ENCODE measurements around the gene RPRML. TPM values are rescaled to one million over a fixed set of nuclear protein-coding genes. Genes with fewer than 3 reads are reported as not detected.
"Not testable (repeated sequence)": the region's sequence is repeated elsewhere in the genome, so short reads cannot be mapped to it uniquely, and the experiment has no call there.

The RPRML gene
- total RNA-seq, 4 donors from 2014 or later, result 0.88 TPM; not detected in 3

DNA sequence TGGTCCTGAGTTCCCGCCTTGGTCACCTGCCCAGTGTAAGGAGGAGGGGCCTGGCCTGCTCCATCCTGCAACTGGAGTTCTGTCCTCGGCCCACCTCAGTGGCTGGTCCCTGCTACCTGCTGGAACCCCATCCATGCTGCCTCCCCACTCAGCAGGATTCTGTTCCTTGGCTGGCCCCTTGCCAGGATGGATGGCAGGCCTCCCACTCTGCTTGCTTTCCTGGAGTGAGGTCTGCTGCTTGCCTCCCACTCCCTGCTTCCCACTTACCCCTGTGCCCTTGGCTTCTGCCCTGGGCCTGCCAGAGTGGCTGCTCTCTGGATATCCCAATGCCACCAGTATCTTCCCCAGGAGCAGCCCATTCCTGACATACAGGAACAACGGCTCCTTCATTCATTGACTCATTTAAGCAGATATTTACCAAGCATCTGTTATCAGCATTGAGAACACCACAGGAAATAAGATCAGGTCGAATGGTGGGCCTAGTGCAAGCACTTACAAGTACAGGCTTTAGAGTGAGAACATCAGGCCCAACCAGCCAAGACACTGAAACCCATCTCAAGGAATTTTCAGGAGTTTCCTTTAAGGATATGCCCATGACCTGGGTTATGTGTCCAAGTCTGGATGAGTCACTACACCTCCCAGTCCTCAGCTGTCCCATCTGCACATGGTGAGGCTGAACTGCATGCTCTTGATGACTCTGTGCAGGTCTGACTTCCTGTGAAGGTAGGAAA is 17.0 kb upstream of the RPRML start:
- Histone ChIP-seq H3K27ac (no peak overlapping the region), H3K27me3 (no peaks in the 10 kb centered on the region), H3K4me3 (no peak overlapping the region), H3K4me1 (no peaks in the 10 kb centered on the region), H3K36me3 (no peaks in the 10 kb centered on the region), H3K9me3 (no peaks in the 10 kb centered on the region)
- DNase-seq, result no peak
- TF ChIP-seq POLR2A (IDR thresholded peaks at IDR 0.05), result no peak
- TF ChIP-seq, protein P1, sequence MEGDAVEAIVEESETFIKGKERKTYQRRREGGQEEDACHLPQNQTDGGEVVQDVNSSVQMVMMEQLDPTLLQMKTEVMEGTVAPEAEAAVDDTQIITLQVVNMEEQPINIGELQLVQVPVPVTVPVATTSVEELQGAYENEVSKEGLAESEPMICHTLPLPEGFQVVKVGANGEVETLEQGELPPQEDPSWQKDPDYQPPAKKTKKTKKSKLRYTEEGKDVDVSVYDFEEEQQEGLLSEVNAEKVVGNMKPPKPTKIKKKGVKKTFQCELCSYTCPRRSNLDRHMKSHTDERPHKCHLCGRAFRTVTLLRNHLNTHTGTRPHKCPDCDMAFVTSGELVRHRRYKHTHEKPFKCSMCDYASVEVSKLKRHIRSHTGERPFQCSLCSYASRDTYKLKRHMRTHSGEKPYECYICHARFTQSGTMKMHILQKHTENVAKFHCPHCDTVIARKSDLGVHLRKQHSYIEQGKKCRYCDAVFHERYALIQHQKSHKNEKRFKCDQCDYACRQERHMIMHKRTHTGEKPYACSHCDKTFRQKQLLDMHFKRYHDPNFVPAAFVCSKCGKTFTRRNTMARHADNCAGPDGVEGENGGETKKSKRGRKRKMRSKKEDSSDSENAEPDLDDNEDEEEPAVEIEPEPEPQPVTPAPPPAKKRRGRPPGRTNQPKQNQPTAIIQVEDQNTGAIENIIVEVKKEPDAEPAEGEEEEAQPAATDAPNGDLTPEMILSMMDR (IDR thresholded peaks at IDR 0.05), result no peak

DNA sequence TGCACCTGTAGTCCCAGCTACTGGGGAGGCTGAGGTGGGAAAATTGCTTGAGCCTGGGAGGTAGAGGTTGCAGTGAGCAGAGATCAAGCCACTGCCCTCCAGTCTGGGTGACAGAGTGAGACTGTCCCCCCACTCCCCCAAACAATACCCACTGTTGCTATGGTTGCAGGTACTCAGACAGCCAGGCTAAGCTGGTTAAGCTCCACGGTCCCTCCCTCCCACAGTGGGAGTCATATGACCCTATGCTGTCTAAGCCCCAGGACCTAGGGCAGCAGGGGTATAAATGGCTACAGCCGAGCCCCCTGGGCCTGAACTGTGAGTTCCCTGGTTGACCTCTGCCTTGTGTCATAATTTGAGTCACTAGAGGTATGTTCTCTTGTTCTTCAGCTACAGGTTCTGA is 15.9 kb upstream of the RPRML start:
- H3K36me3 ChIP-seq, result no peaks in the 10 kb centered on the region
- TF ChIP-seq POLR2A (IDR thresholded peaks at IDR 0.05), result no peak
- TF ChIP-seq, protein P1 (IDR thresholded peaks at IDR 0.05), result no peak
- no peaks in the 10 kb centered on the region for H3K9me3 ChIP-seq
- no peaks in the 10 kb centered on the region for H3K4me1 ChIP-seq
- no peak overlapping the region for H3K27ac ChIP-seq
- no peak overlapping the region for H3K4me3 ChIP-seq
- no peak for DNase-seq
- H3K27me3 ChIP-seq, result no peaks in the 10 kb centered on the region

DNA sequence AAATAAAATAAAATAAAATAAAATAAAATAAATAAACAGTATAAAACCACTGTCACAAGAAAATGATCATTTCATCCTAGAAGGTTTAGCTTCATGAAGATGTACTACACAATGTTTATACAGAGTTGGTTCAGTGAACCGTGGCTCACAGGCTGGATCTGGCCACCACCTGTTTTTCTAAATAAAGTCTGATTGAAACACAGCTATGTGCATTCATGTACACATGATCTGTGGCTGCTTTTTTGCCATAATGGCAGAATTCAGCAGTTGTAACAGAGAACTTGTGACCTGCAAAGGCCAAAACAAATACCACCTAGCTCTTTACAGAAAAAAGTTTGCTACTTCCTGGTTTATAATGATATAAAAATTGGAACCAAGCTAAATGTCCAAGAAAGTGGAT is 12.6 kb upstream of the RPRML start:
- H3K27ac ChIP-seq, result peak overlapping the region in 1 of 4 donors; percentile 31
- H3K36me3 ChIP-seq, result no peaks in the 10 kb centered on the region
- peak in 1 of 3 donors; percentile 41 for DNase-seq
- H3K4me1 ChIP-seq, result no peaks in the 10 kb centered on the region
- H3K9me3 ChIP-seq, result no peaks in the 10 kb centered on the region
- H3K4me3 ChIP-seq, result no peak overlapping the region
- H3K27me3 ChIP-seq, result no peaks in the 10 kb centered on the region
- no peak for TF ChIP-seq POLR2A (IDR thresholded peaks at IDR 0.05)
- TF ChIP-seq, protein P1 (IDR thresholded peaks at IDR 0.05), result no peak

DNA sequence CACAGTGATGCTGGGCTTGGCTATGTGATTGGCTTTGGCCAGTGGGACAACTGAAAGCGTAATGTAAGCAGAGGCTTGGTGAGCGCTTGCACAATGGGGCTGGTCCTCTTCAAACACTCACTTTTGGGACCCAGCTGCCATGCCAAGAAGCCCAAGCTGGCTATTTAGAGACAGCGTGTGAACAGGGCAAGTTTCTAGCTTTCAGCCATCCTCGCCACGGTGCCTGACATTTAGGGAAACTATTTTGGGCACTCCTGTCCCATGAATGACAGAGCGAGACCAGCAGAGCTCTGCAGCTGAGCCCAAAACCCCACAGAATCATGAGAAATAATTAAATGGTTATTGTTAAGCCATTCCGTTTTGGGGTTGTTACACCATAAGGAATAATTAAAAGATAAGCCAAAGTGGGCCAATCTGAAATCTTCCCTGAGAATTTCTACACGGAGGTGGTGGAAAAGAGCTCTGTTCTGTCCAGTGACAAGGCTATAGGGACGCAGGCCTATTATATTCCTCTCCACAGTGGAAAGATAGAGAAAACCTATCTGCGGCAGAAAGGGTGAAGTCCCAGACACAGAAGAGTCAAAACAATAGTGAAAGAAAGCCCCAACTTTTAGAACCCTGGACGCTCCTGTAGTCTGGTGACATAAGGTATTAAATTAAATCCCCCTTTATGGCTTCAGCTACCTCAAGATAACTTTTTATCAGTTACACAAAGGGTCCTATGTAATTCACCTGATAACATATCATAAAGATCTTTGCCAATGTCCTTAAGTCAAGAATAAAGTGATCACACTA is 10.8 kb upstream of the RPRML start:
- no peak overlapping the region for H3K4me3 ChIP-seq
- no peaks in the 10 kb centered on the region for H3K4me1 ChIP-seq
- H3K36me3 ChIP-seq, result no peaks in the 10 kb centered on the region
- H3K27me3 ChIP-seq, result no peaks in the 10 kb centered on the region
- no peaks in the 10 kb centered on the region for H3K9me3 ChIP-seq
- no peak overlapping the region for H3K27ac ChIP-seq
- DNase-seq, result no peak
- TF ChIP-seq POLR2A (IDR thresholded peaks at IDR 0.05), result no peak
- TF ChIP-seq, protein P1 (IDR thresholded peaks at IDR 0.05), result no peak

DNA sequence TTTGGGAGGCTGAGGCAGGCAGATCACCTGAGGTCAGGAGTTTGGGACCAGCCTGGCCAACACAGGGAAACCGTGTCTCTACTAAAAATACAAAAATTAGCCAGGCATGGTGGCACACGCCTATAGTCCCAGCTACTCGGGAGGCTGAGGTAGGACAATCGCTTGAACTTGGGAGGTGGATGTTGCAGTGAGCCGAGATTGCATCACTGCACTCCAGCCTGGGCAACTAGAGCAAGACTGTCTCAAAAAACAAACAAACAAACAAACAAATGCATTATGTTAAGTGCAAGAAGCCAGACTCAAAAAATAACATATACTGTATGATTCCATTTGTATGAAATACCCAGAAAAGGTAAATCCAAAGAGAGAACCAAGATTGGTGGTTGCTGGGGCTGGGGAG is 8.9 kb upstream of the RPRML start:
- not testable (repeated sequence) for H3K9me3 ChIP-seq, H3K4me1 ChIP-seq, H3K4me3 ChIP-seq, H3K27me3 ChIP-seq, DNase-seq, H3K36me3 ChIP-seq, H3K27ac ChIP-seq

DNA sequence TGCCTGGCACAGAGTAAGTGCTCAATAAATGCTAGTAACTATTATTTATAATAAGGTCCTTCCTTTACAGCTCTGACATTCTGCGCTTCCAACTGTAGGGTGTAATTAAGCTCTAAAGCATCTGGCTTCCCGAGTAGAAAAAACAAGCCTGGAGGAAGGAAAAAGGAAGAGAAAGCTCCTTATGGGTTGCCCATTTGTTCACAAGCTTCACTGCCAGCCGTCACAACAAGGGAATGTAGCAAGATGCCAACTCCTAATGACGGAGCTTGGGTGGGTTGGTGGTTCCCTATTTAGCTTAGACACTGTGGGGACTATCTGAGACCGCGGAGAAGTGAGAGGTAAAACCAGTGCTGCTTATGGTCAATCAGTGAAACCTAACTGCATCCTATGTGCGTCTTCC is 7.3 kb upstream of the RPRML start:
- TF ChIP-seq POLR2A (IDR thresholded peaks at IDR 0.05), result no peak
- TF ChIP-seq, protein P1 (IDR thresholded peaks at IDR 0.05), result no peak

More for the DNA sequence above, 7.3 kb upstream of the RPRML start:
- Histone ChIP-seq H3K36me3 (no peaks in the 10 kb centered on the region), H3K4me3 (no peak overlapping the region), H3K4me1 (no peaks in the 10 kb centered on the region), H3K27me3 (no peaks in the 10 kb centered on the region), H3K27ac (no peak overlapping the region), H3K9me3 (no peaks in the 10 kb centered on the region)
- no peak for DNase-seq
